Nasal cavity respiratory epithelium epithelial cell of viscerocranial mucosa (primary cell): Measurements from ENCODE around the gene CFAP298. TPM values are rescaled to one million over a fixed set of nuclear protein-coding genes. Genes with fewer than 3 reads are reported as not detected.

Experiments
- total RNA-seq: library from RNA; depleted of rRNA; stranded (reverse); fragments of >200 nt; gene quantifications from 2 replicates; pipeline ENCODE4 v1.2.3, GENCODE V29; 2014

CFAP298 gene, protein sequence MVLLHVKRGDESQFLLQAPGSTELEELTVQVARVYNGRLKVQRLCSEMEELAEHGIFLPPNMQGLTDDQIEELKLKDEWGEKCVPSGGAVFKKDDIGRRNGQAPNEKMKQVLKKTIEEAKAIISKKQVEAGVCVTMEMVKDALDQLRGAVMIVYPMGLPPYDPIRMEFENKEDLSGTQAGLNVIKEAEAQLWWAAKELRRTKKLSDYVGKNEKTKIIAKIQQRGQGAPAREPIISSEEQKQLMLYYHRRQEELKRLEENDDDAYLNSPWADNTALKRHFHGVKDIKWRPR
- 32.5 and 49.6 TPM in 2 replicates for total RNA-seq

DNA sequence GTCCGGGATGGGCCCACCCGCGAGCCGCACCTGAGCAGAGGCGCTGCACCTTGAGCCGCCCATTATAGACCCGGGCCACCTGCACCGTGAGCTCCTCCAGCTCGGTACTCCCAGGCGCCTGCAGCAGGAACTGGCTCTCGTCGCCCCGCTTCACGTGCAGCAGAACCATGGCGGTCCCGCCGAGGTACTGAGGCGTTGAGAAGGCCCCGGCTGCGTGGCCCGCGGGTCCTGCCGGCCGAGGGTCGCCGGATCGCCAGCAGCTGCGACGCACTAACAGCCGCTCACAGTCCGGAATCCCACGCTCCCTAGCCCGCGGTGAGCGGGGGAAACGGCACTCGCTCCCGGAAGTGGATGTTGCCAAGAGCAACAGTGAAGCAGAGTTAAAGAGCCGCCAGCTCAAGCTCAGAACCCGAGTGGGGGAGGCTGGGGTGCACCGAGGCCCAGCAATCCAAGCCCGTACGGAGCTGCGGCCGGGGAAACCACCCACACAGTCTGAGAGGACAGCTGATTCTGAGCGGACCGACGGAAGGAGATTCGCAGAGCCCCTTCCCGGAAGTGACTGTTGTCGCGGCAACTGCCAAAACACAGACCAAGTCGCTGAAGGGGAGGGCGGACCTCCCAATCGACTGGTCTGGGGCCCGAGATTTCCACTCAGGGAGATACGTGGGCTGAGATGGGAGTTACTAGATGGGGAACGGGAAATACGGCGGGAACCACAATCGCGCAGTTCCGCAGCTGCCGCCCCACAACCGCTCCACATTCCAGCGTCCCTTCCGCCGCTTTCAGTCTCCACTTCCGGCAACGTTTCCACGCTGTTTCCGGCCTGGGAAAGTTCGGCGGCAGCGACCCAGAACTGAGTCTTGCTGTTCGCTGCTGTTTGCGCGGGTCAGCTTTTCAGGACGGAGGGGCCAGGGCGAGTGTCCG lies at the start of gene CFAP298:
CFAP298 (minus strand) TSS at position 303 of the 924 bp plus-strand sequence; CDS start at position 169, 134 bp downstream.

DNA sequence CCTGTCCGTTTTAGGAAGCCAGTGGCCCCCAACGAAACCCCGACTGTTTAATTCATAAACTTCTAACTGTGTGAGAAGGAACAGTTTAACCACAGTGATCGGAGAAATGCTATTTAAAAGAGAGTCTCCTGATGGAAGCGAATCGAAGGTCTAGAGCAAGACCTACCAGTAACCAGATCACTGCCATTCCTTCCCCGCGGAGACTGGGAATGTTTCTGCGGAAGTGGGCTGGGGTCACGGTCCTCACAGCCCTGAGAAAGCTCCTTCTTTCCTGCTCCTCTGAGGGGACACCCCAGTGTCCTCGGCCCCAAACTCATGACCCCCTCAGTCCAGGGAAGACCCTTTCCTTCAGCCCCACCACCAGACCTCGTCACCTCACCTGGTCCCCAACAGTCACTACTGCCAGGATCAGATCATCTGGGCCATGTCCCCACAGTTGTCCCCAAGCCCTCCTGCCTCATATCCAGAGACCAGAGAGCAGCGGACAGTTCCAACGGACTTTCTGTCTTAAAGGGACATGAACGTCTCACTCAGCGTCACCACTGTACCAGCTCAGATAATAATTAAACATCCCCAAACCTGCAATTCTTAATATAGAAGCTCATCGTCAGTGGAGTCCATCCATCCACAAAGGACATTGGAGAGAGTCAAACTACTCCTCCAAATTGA lies 27.0 kb downstream of the CFAP298 start, which contains the start of gene TCP10L:
TCP10L (minus strand) TSS at position 482 of the 669 bp plus-strand sequence. CDS start 1,219 bp downstream, outside the sequence.

Other genes with a start within 250 kb of the CFAP298 start
- gene URB1, start 219.4 kb downstream of the CFAP298 start, total RNA-seq, result 33.2 and 55.0 TPM in 2 replicates
- gene EVA1C, start 199.7 kb downstream of the CFAP298 start, total RNA-seq, result 8.9 and 11.1 TPM in 2 replicates
- 0.68 and 1.3 TPM in 2 replicates for gene TCP10L, start 26.9 kb downstream of the CFAP298 start, total RNA-seq
- gene SYNJ1, start 115.6 kb upstream of the CFAP298 start, total RNA-seq, result 4.1 and 8.3 TPM in 2 replicates
- gene PAXBP1, start 159.4 kb upstream of the CFAP298 start, total RNA-seq, result 22.9 and 30.0 TPM in 2 replicates